H9 (cell line): ENCODE data around the gene CISD1. TPM values are rescaled to one million over a fixed set of nuclear protein-coding genes. Genes with fewer than 3 reads are reported as not detected.

Source experiments
- DNase-seq: peaks from one replicate; pipeline ENCODE4 v3.0.0-alpha.2; 2017
- H2AFZ ChIP-seq: one replicate; pipeline ENCODE4 v1.6.1; 2013; ENCODE audit warnings: mild to moderate bottlenecking, low read length, control low read depth, moderate library complexity
- H2AK5ac ChIP-seq: 2 replicates; pipeline ENCODE4 v1.6.1; 2013; ENCODE audit warnings: low read length, control low read depth, mixed read lengths; ENCODE audit not compliant: insufficient read length
- H2BK120ac ChIP-seq: one replicate; pipeline ENCODE4 v1.6.1; 2013; ENCODE audit warnings: low read depth, mild to moderate bottlenecking, low read length, control low read depth, inconsistent platforms; ENCODE audit not compliant: poor library complexity, severe bottlenecking
- H2BK12ac ChIP-seq: 2 replicates; pipeline ENCODE4 v1.6.1; 2013; ENCODE audit warnings: low read length, control low read depth, mixed read lengths, low read depth; ENCODE audit not compliant: insufficient read length
- H2BK15ac ChIP-seq: 2 replicates; pipeline ENCODE4 v1.6.1; 2013; ENCODE audit warnings: low read depth, low read length, control low read depth
- H2BK20ac ChIP-seq: one replicate; pipeline ENCODE4 v1.6.1; 2013; ENCODE audit warnings: low read depth, mild to moderate bottlenecking, low read length, control low read depth, inconsistent platforms; ENCODE audit not compliant: poor library complexity, severe bottlenecking
- H2BK5ac ChIP-seq: 2 replicates; pipeline ENCODE4 v1.6.1; 2013; ENCODE audit warnings: low read length, control low read depth, mixed read lengths; ENCODE audit not compliant: insufficient read length
- H3K14ac ChIP-seq: 2 replicates; pipeline ENCODE4 v1.6.1; 2013; ENCODE audit warnings: low read length, control low read depth; ENCODE audit not compliant: insufficient read depth
- H3K18ac ChIP-seq: 2 replicates; pipeline ENCODE4 v1.6.1; 2013; ENCODE audit warnings: low read depth, mild to moderate bottlenecking, mixed read lengths, low read length, control low read depth; ENCODE audit not compliant: insufficient read length
- H3K23ac ChIP-seq: 2 replicates; pipeline ENCODE4 v1.6.1; 2013; ENCODE audit warnings: low read length, control low read depth, mixed read lengths, low read depth; ENCODE audit not compliant: insufficient read length
- H3K23me2 ChIP-seq: 2 replicates; pipeline ENCODE4 v1.6.1; 2013; ENCODE audit warnings: low read depth, mild to moderate bottlenecking, mixed read lengths, low read length, control low read depth; ENCODE audit not compliant: insufficient read length, poor library complexity, severe bottlenecking
- H3K27ac ChIP-seq: 2 replicates; pipeline ENCODE4 v1.5.1; 2013; ENCODE audit warnings: low read length, control low read depth, mixed read lengths, low read depth; ENCODE audit not compliant: insufficient read length
- H3K27me3 ChIP-seq: 2 replicates; pipeline ENCODE4 v1.6.1; 2013; ENCODE audit warnings: low read length, control low read depth, inconsistent platforms; ENCODE audit not compliant: insufficient read depth
- H3K4ac ChIP-seq: 2 replicates; pipeline ENCODE4 v1.6.1; 2013; ENCODE audit warnings: low read depth, mild to moderate bottlenecking, control low read depth, inconsistent platforms, low read length, moderate library complexity
- H3K4me1 ChIP-seq: 2 replicates; pipeline ENCODE4 v1.6.1; 2013; ENCODE audit warnings: low read length, control low read depth, inconsistent platforms; ENCODE audit not compliant: insufficient read depth
- H3K4me2 ChIP-seq: 2 replicates; pipeline ENCODE4 v1.6.1; 2013; ENCODE audit warnings: low read length, control low read depth, mixed read lengths; ENCODE audit not compliant: insufficient read length, insufficient read depth
- H3K56ac ChIP-seq: 2 replicates; pipeline ENCODE4 v1.6.1; 2013; ENCODE audit warnings: low read depth, mild to moderate bottlenecking, mixed read lengths, low read length, control low read depth; ENCODE audit not compliant: insufficient read length
- H3K79me1 ChIP-seq: 2 replicates; pipeline ENCODE4 v1.6.1; 2013; ENCODE audit warnings: low read depth, mild to moderate bottlenecking, moderate library complexity, low read length, control low read depth, inconsistent platforms; ENCODE audit not compliant: insufficient read depth, poor library complexity, severe bottlenecking
- H3K79me2 ChIP-seq: 2 replicates; pipeline ENCODE4 v1.6.1; 2013; ENCODE audit warnings: low read length, control low read depth, inconsistent platforms; ENCODE audit not compliant: insufficient read depth
- H3K9ac ChIP-seq: 2 replicates; pipeline ENCODE4 v1.6.1; 2013; ENCODE audit warnings: low read length, control low read depth, mixed read lengths; ENCODE audit not compliant: insufficient read length; ENCODE audit errors: extremely low read depth
- H3K9me3 ChIP-seq: one replicate; pipeline ENCODE4 v1.6.1; 2013; ENCODE audit warnings: low read depth, low read length, inconsistent platforms; ENCODE audit not compliant: control insufficient read depth
- H3T11ph ChIP-seq: one replicate; pipeline ENCODE4 v1.6.1; 2013; ENCODE audit warnings: mild to moderate bottlenecking, low read length, control low read depth, inconsistent platforms
- H4K20me1 ChIP-seq: one replicate; pipeline ENCODE4 v1.6.1; 2013; ENCODE audit not compliant: control insufficient read depth, insufficient read length, insufficient read depth
- H4K5ac ChIP-seq: 2 replicates; pipeline ENCODE4 v1.6.1; 2013; ENCODE audit warnings: low read depth, mild to moderate bottlenecking, mixed read lengths, low read length, control low read depth; ENCODE audit not compliant: insufficient read length
- H4K8ac ChIP-seq: replicated peaks from 2 replicates; pipeline ENCODE4 v1.6.1; 2013; ENCODE audit warnings: low read length, control low read depth, mixed read lengths, low read depth; ENCODE audit not compliant: insufficient read length
- H4K91ac ChIP-seq: 2 replicates; pipeline ENCODE4 v1.6.1; 2013; ENCODE audit warnings: low read depth, mild to moderate bottlenecking, moderate library complexity, mixed read lengths, low read length, control low read depth; ENCODE audit not compliant: insufficient read length
- H3K27ac Mint-ChIP-seq, 3 experiments: 2 replicates in 2 of 3; 3 replicates in 1 of 3; pipeline ENCODE4 v1.8.0; 2020 to 2021; ENCODE audit warnings: mixed read lengths in 3 of 3, mild to moderate bottlenecking in 1 of 3, moderate library complexity in 1 of 3
- H3K27me3 Mint-ChIP-seq: 2 replicates; pipeline ENCODE4 v1.8.0; 2021; ENCODE audit warnings: low read depth, mild to moderate bottlenecking, moderate library complexity, mixed read lengths
- H3K36me3 Mint-ChIP-seq, 3 experiments: 2 replicates in 2 of 3; 3 replicates in 1 of 3; pipeline ENCODE4 v1.8.0; 2020 to 2021; ENCODE audit warnings: low read depth in 3 of 3, mixed read lengths in 3 of 3; ENCODE audit not compliant: insufficient read depth in 1 of 3
- H3K4me1 Mint-ChIP-seq, 2 experiments: 2 replicates each; pipeline ENCODE4 v1.8.0; 2020; ENCODE audit warnings: mixed read lengths in 2 of 2
- H3K4me3 Mint-ChIP-seq, 2 experiments: 2 replicates in 1 of 2; 3 replicates in 1 of 2; pipeline ENCODE4 v1.8.0; 2020 to 2021; ENCODE audit warnings: mild to moderate bottlenecking in 2 of 2, mixed read lengths in 2 of 2, moderate library complexity in 1 of 2
- H3K9me3 Mint-ChIP-seq, 2 experiments: 2 replicates in 1 of 2; 3 replicates in 1 of 2; pipeline ENCODE4 v1.8.0; 2020; ENCODE audit warnings: mild to moderate bottlenecking in 2 of 2, mixed read lengths in 2 of 2, moderate library complexity in 1 of 2
- CTCF ChIP-seq: fragments of 200-600 bp; sonication (generic); conservative IDR thresholded peaks from 3 replicates; pipeline ENCODE4 v1.8.0; 2021; ENCODE audit warnings: antibody characterized with exemption, mild to moderate bottlenecking
- total RNA-seq: library from RNA; stranded (reverse); gene quantifications from 2 replicates; pipeline ENCODE4 v1.2.1, GENCODE V29; 2021

The CISD1 gene
- total RNA-seq, 1 experiment from 2014 or later: 42.0 TPM

DNA sequence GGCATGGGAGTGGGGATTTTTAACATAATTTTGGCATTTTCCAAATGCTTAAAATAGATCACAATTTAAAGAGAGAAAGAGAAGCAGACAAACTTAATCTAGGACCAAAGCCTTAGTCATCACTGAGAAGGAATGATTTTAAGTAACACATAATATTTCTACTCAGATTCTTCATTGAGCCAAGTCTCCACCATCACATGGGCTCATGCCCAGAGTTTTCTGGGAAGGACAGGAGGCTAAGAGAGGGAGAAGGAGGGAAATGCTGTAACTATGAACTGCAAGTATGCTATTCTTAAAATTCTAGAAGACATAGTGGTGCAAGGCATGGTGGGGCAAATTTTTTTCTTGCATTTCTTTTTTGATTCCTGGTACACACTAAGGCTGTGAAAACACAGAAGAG, 42.1 kb downstream of the CISD1 start:
- Histone ChIP-seq H3K23me2 (no peaks in the 10 kb centered on the region), H3T11ph (no peak overlapping the region), H3K18ac (no peak overlapping the region), H3K27ac (no peak overlapping the region), H3K79me1 (no peaks in the 10 kb centered on the region), H2BK12ac (no peak overlapping the region), H2BK5ac (no peak overlapping the region), H3K56ac (no peak overlapping the region), H2BK20ac (no peak overlapping the region), H3K4me2 (no peak overlapping the region), H4K91ac (no peak overlapping the region), H3K14ac (no peak overlapping the region), H3K23ac (no peak overlapping the region), H3K9me3 (no peaks in the 10 kb centered on the region), H4K5ac (no peak overlapping the region), H3K27me3 (no peaks in the 10 kb centered on the region), H2BK120ac (no peak overlapping the region), H4K8ac (no peak overlapping the region), H3K4ac (no peak overlapping the region), H4K20me1 (no peaks in the 10 kb centered on the region), H3K4me1 (no peaks in the 10 kb centered on the region), H3K9ac (no peak overlapping the region), H2AFZ (no peak overlapping the region), H2AK5ac (no peak overlapping the region), H2BK15ac (no peak overlapping the region), H3K79me2 (no peaks in the 10 kb centered on the region)
- H3K27me3 Mint-ChIP-seq: no peaks in the 10 kb centered on the region; the same call in 1 of the 2 replicates
- DNase-seq: no peak
- no peak for TF ChIP-seq CTCF
- H3K27ac Mint-ChIP-seq: no peak overlapping the region
- no peak overlapping the region for H3K4me3 Mint-ChIP-seq
- H3K9me3 Mint-ChIP-seq: no peaks in the 10 kb centered on the region
- no peaks in the 10 kb centered on the region for H3K36me3 Mint-ChIP-seq
- H3K4me1 Mint-ChIP-seq: no peaks in the 10 kb centered on the region
